Measurements from ENCODE around the gene LIMA1. TPM values are rescaled to one million over a fixed set of nuclear protein-coding genes. Genes with fewer than 3 reads are reported as not detected.

LIMA1 gene
- total RNA-seq, 2 experiments from 2014 or later, result 4.6 to 5.1 TPM

DNA sequence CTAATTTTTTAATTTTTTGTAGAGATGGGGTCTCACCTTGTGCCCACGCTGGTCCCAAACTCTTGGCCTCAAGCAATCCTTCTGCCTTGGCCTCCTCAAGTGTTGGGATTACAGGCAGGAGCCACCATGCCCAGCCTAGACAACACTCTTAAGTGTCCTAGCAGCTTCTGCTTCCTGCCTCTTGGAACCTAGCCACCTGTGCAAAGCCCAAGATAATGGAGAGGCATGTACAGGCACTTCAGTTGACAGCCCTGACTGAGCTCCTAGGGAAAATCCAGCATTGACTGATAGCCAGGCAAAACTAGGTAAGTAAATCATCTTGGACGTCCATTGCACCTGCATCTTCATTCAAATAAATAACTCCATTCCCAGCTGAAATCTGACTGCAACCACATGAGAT is 155.8 kb downstream of the LIMA1 start:
- intact Hi-C loops (cut with DNase I, micrococcal nuclease), result loop anchor here in 1 of 2 experiments (1.0 kb wide), 1 partner anchor 10 kb away; no protein-coding TSS in a partner anchor
- CTCF ChIA-PET, result interaction anchor here (0.6 to 1.3 kb wide), 4 partner anchors 10 to 419 kb away, joined by 3 to 4 read pairs (median 4); partner anchors contain the start of gene SMARCD1
- H3K4me1 Mint-ChIP-seq (ENCODE audit: low read depth), result peaks cover 33% of the 10 kb centered on the region
- Histone ChIP-seq H3K4me1 (ENCODE audit: insufficient read depth, low read length) (peaks cover 4% of the 10 kb centered on the region), H3K36me3 (ENCODE audit: insufficient read depth, low read length) (peaks cover 71% of the 10 kb centered on the region), H3K27me3 (ENCODE audit: control insufficient read depth in 1 of 2, insufficient read depth in 2 of 2, low read length in 2 of 2) (no peaks in the 10 kb centered on the region), H3K27ac (ENCODE audit: low read depth in 1 of 2, low read length in 2 of 2) (no peak overlapping the region), H3K9me3 (ENCODE audit: control insufficient read depth in 1 of 2, insufficient read depth in 1 of 2, low read length in 2 of 2) (no peaks in the 10 kb centered on the region), H3K4me3 (ENCODE audit: low read length) (no peak overlapping the region)
- no peak overlapping the region for H3K27ac Mint-ChIP-seq
- no peak overlapping the region for H3K4me3 Mint-ChIP-seq
- peaks cover 78% of the 10 kb centered on the region for H3K36me3 Mint-ChIP-seq (ENCODE audit: low read depth)
- H3K27me3 Mint-ChIP-seq, result no peaks in the 10 kb centered on the region
- no peaks in the 10 kb centered on the region for H3K9me3 Mint-ChIP-seq
- TF ChIP-seq, protein P1, sequence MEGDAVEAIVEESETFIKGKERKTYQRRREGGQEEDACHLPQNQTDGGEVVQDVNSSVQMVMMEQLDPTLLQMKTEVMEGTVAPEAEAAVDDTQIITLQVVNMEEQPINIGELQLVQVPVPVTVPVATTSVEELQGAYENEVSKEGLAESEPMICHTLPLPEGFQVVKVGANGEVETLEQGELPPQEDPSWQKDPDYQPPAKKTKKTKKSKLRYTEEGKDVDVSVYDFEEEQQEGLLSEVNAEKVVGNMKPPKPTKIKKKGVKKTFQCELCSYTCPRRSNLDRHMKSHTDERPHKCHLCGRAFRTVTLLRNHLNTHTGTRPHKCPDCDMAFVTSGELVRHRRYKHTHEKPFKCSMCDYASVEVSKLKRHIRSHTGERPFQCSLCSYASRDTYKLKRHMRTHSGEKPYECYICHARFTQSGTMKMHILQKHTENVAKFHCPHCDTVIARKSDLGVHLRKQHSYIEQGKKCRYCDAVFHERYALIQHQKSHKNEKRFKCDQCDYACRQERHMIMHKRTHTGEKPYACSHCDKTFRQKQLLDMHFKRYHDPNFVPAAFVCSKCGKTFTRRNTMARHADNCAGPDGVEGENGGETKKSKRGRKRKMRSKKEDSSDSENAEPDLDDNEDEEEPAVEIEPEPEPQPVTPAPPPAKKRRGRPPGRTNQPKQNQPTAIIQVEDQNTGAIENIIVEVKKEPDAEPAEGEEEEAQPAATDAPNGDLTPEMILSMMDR (IDR thresholded peaks at IDR 0.05), result no peak
- POLR2A ChIA-PET, result interaction anchor here (1.9 to 7.7 kb wide), 2 partner anchors 15 to 39 kb away, joined by 5 to 39 read pairs; partner anchors contain the start of genes CERS5 and COX14
- ATAC-seq (ENCODE audit: poor library complexity) (no peak), DNase-seq (no peak)

Small RNAs within 50 kb of the gene (microRNA-seq; reads per million reads assigned to microRNA genes)
- gene MIR1293 (ENCODE audit: borderline microRNAs expressed, borderline replicate concordance), result not detected

Other genes starting within 250 kb of the LIMA1 start
- gene ASIC1, start 225.9 kb downstream of the LIMA1 start, total RNA-seq, result 1 to 10 TPM; 1.5 to 2.8 TPM
- 10 to 100 TPM; 78.9 to 80.0 TPM for gene SMARCD1, start 198.2 kb downstream of the LIMA1 start, total RNA-seq
- gene GPD1, start 179.5 kb downstream of the LIMA1 start, total RNA-seq, result under 1 TPM; 0.41 to 0.47 TPM
- 10 to 100 TPM; 51.1 to 52.8 TPM for gene COX14, start 171.3 kb downstream of the LIMA1 start, total RNA-seq
- 10 to 100 TPM; 42.3 to 44.5 TPM for gene CERS5, start 116.2 kb downstream of the LIMA1 start, total RNA-seq
- not detected for gene FAM186A, start 113.1 kb upstream of the LIMA1 start, total RNA-seq
- 10 to 100 TPM; 17.6 to 18.1 TPM for gene LARP4, start 117.4 kb upstream of the LIMA1 start, total RNA-seq
- 10 to 100 TPM; 29.5 to 30.0 TPM for gene DIP2B, start 221.5 kb upstream of the LIMA1 start, total RNA-seq